Suprapubic skin (tissue), 4 donors: ENCODE data around the gene ANGPTL8. TPM values are rescaled to one million over a fixed set of nuclear protein-coding genes. Genes with fewer than 3 reads are reported as not detected.

ENCODE experiments used
- DNase-seq, 2 donors: peaks; one replicate each; pipeline ENCODE4 v3.0.0-alpha.2; 2019; ENCODE audit warnings: low spot score in 2 of 2
- H3K27ac ChIP-seq: fragments of 200-600 bp; sonication (generic); one replicate; pipeline ENCODE4 v1.5.1; 2019
- H3K27me3 ChIP-seq: fragments of 200-600 bp; sonication (generic); one replicate; pipeline ENCODE4 v1.5.1; 2019
- H3K36me3 ChIP-seq: fragments of 200-600 bp; sonication (generic); one replicate; pipeline ENCODE4 v1.5.1; 2019
- H3K4me1 ChIP-seq: fragments of 200-600 bp; sonication (generic); one replicate; pipeline ENCODE4 v1.5.1; 2019
- H3K4me3 ChIP-seq: fragments of 200-600 bp; sonication (generic); one replicate; pipeline ENCODE4 v1.5.1; 2019; ENCODE audit warnings: mild to moderate bottlenecking
- H3K9me3 ChIP-seq: fragments of 200-600 bp; sonication (generic); one replicate; pipeline ENCODE4 v1.5.1; 2019
- CTCF ChIP-seq, 2 donors: fragments of 200-600 bp in 1 of 2; fragments of 450-650 bp in 1 of 2; sonication (generic) in 1 of 2; IDR thresholded peaks; one replicate each; pipeline ENCODE4 v1.5.1; 2016 to 2019; ENCODE audit warnings: antibody characterized with exemption in 2 of 2, mild to moderate bottlenecking in 1 of 2, moderate library complexity in 1 of 2
- EP300 ChIP-seq: sonication (generic); formaldehyde crosslinking; IDR thresholded peaks from one replicate; pipeline ENCODE4 v1.6.1; 2017; ENCODE audit warnings: antibody characterized with exemption
- POLR2A ChIP-seq, 2 donors: fragments of 450-650 bp; IDR thresholded peaks; one replicate each; pipeline ENCODE4 v1.6.1; 2017; ENCODE audit warnings: antibody characterized with exemption in 2 of 2, mild to moderate bottlenecking in 2 of 2, moderate library complexity in 2 of 2
- POLR2AphosphoS5 ChIP-seq, 3 donors: sonication (generic); formaldehyde crosslinking; IDR thresholded peaks; one replicate each; pipeline ENCODE4 v1.6.1; 2017; ENCODE audit warnings: antibody characterized with exemption in 3 of 3
- WGBS: methylation state at CpG from one replicate; pipeline ENCODE4 v1.1.5; 2018; 5-methylcytosine and 5-hydroxymethylcytosine counted together
- total RNA-seq, 4 donors: library from RNA; depleted of rRNA; stranded (reverse); fragments of >200 nt; gene quantifications; one replicate each; pipeline ENCODE4 v1.1.0, GENCODE V29; 2016

The ANGPTL8 gene
- total RNA-seq, 4 donors from 2014 or later, result not detected

- 81% methylated on average over 10 of the region's 11 CpGs for WGBS
- peaks cover 64% of the 10 kb centered on the region for H3K36me3 ChIP-seq
Observed at GRCh38 chr19:11242025-11242424, 2.6 kb downstream of the ANGPTL8 start.

GRCh38 chr19:11242864-11243797, 3.7 kb downstream of the ANGPTL8 start:
- H3K36me3 ChIP-seq, result peaks cover 58% of the 10 kb centered on the region
- DNase-seq, result peak; percentile 94 to 96
- peaks cover 13% of the 10 kb centered on the region for H3K4me1 ChIP-seq
- TF ChIP-seq POLR2AphosphoS5 (IDR thresholded peaks at IDR 0.05) (no peak), CTCF (IDR thresholded peaks at IDR 0.05) (peak in 1 of 2 donors; percentile 80)
- H3K27ac ChIP-seq, result no peak overlapping the region
- no peak overlapping the region for H3K4me3 ChIP-seq
- no peaks in the 10 kb centered on the region for H3K27me3 ChIP-seq
- 44% methylated on average over 42 of the region's 48 CpGs for WGBS
- H3K9me3 ChIP-seq, result no peaks in the 10 kb centered on the region

More at GRCh38 chr19:11242025-11242424, 2.6 kb downstream of the ANGPTL8 start:
- no peaks in the 10 kb centered on the region for H3K27me3 ChIP-seq
- TF ChIP-seq CTCF (IDR thresholded peaks at IDR 0.05) (no peak), EP300 (no peak), POLR2A (IDR thresholded peaks at IDR 0.05) (no peak), POLR2AphosphoS5 (IDR thresholded peaks at IDR 0.05) (no peak)
- peaks cover 7% of the 10 kb centered on the region for H3K4me1 ChIP-seq
- no peak overlapping the region for H3K27ac ChIP-seq
- no peak overlapping the region for H3K4me3 ChIP-seq
- H3K9me3 ChIP-seq, result no peaks in the 10 kb centered on the region
- no peak for DNase-seq

GRCh38 chr19:11243798-11244169, 4.4 kb downstream of the ANGPTL8 start:
- Histone ChIP-seq H3K36me3 (peaks cover 58% of the 10 kb centered on the region), H3K4me1 (peaks cover 13% of the 10 kb centered on the region), H3K27ac (no peak overlapping the region), H3K9me3 (no peaks in the 10 kb centered on the region), H3K4me3 (no peak overlapping the region), H3K27me3 (no peaks in the 10 kb centered on the region)
- no peak for TF ChIP-seq EP300
- no peak for DNase-seq
- WGBS, result 91% methylated on average over 7 of the region's 7 CpGs

- Histone ChIP-seq H3K4me1 (peaks cover 13% of the 10 kb centered on the region), H3K36me3 (peaks cover 50% of the 10 kb centered on the region), H3K27ac (no peak overlapping the region), H3K27me3 (no peaks in the 10 kb centered on the region), H3K9me3 (no peaks in the 10 kb centered on the region), H3K4me3 (no peak overlapping the region)
- DNase-seq, result no peak
- TF ChIP-seq EP300, result no peak
- TF ChIP-seq CTCF (IDR thresholded peaks at IDR 0.05), result no peak
- no peak for TF ChIP-seq POLR2A (IDR thresholded peaks at IDR 0.05)
- TF ChIP-seq POLR2AphosphoS5 (IDR thresholded peaks at IDR 0.05), result no peak
- 95% methylated on average over 5 of the region's 5 CpGs for WGBS
Observed at GRCh38 chr19:11244846-11245589, 5.6 kb downstream of the ANGPTL8 start.

GRCh38 chr19:11246941-11247340, 7.5 kb downstream of the ANGPTL8 start:
- WGBS, result 85% methylated on average over 11 of the region's 11 CpGs
- no peak for DNase-seq
- no peak for TF ChIP-seq CTCF (IDR thresholded peaks at IDR 0.05)
- TF ChIP-seq POLR2AphosphoS5 (IDR thresholded peaks at IDR 0.05), result no peak
- peaks cover 53% of the 10 kb centered on the region for H3K36me3 ChIP-seq
- no peaks in the 10 kb centered on the region for H3K27me3 ChIP-seq
- H3K4me1 ChIP-seq, result peaks cover 13% of the 10 kb centered on the region
- H3K27ac ChIP-seq, result no peak overlapping the region
- no peaks in the 10 kb centered on the region for H3K9me3 ChIP-seq
- H3K4me3 ChIP-seq, result no peak overlapping the region
